K562 (cell line): ENCODE measurements around the gene TMEM100.

Experiments used
- ELF1 ChIP-seq: fragments of 200-800 bp; sonication (Bioruptor generic); IDR thresholded peaks from 2 replicates; pipeline ENCODE4 v1.6.1; 2016; ENCODE audit warnings: missing genetic modification characterization, missing compliant biosample characterization
- SIN3A ChIP-seq, 2 experiments: fragments of 150-350 bp in 1 of 2; IDR thresholded peaks; 2 replicates each; pipeline ENCODE4 v1.6.1; 2011 to 2016; ENCODE audit warnings: borderline replicate concordance in 2 of 2, low read depth in 2 of 2, low read length in 2 of 2, mild to moderate bottlenecking in 2 of 2, moderate library complexity in 2 of 2; ENCODE audit not compliant: control insufficient read depth in 1 of 2
- TF ChIP-seq, protein P1 (sequence below): sonication (generic); formaldehyde crosslinking; IDR thresholded peaks from 2 replicates; pipeline ENCODE4 v1.9.0; 2022; ENCODE audit warnings: mild to moderate bottlenecking, missing genetic modification reagents
- TF ChIP-seq, protein P2 (sequence below): sonication (generic); formaldehyde crosslinking; IDR thresholded peaks from 2 replicates; pipeline ENCODE4 v1.8.1; 2022; ENCODE audit warnings: missing genetic modification reagents
- TF ChIP-seq, protein P3 (sequence below): fragments of 450-650 bp; formaldehyde crosslinking; IDR thresholded peaks from 2 replicates; pipeline ENCODE4 v1.4.0; 2022; ENCODE audit warnings: missing genetic modification characterization

DNA sequence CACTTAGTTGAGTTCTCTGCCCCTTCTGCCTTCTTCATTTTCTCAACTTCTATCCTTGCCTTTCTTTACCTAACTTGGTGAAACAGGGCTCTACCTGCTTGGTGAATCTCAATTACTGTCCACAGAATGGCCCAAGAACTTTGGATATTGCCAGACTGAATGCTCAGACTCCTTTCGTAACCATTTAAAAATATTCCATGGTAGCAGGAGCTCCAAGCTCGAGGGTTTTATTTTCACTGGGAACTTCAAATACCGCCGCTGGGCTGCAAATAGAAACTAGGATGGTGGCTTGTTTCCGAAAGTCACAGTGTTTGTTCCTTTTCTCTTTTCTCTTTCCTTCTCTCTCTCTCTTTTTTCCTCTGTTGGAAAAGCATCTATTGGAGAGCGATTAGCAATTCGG lies 13.2 kb downstream of the TMEM100 start:
- TF ChIP-seq SIN3A (IDR thresholded peaks at IDR 0.05; ENCODE audit: borderline replicate concordance in 2 of 2, control insufficient read depth in 1 of 2, low read depth in 2 of 2, low read length in 2 of 2) (no peak), ELF1 (tag) (no peak)
- TF ChIP-seq, protein P1, sequence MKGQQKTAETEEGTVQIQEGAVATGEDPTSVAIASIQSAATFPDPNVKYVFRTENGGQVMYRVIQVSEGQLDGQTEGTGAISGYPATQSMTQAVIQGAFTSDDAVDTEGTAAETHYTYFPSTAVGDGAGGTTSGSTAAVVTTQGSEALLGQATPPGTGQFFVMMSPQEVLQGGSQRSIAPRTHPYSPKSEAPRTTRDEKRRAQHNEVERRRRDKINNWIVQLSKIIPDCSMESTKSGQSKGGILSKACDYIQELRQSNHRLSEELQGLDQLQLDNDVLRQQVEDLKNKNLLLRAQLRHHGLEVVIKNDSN (CRISPR knock-in tag): no peak
- TF ChIP-seq, protein P2, sequence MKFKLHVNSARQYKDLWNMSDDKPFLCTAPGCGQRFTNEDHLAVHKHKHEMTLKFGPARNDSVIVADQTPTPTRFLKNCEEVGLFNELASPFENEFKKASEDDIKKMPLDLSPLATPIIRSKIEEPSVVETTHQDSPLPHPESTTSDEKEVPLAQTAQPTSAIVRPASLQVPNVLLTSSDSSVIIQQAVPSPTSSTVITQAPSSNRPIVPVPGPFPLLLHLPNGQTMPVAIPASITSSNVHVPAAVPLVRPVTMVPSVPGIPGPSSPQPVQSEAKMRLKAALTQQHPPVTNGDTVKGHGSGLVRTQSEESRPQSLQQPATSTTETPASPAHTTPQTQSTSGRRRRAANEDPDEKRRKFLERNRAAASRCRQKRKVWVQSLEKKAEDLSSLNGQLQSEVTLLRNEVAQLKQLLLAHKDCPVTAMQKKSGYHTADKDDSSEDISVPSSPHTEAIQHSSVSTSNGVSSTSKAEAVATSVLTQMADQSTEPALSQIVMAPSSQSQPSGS: no peak
- TF ChIP-seq, protein P3, sequence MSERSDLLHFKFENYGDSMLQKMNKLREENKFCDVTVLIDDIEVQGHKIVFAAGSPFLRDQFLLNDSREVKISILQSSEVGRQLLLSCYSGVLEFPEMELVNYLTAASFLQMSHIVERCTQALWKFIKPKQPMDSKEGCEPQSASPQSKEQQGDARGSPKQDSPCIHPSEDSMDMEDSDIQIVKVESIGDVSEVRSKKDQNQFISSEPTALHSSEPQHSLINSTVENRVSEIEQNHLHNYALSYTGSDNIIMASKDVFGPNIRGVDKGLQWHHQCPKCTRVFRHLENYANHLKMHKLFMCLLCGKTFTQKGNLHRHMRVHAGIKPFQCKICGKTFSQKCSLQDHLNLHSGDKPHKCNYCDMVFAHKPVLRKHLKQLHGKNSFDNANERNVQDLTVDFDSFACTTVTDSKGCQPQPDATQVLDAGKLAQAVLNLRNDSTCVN (CRISPR knock-in tag): no peak
